ENCODE measurements around the gene TMEM168. TPM values are rescaled to one million over a fixed set of nuclear protein-coding genes. Genes with fewer than 3 reads are reported as not detected.

TMEM168 gene
- total and polyA plus RNA-seq, 12 donors, result 9.6 to 23.7 (median 17.5) TPM

DNA sequence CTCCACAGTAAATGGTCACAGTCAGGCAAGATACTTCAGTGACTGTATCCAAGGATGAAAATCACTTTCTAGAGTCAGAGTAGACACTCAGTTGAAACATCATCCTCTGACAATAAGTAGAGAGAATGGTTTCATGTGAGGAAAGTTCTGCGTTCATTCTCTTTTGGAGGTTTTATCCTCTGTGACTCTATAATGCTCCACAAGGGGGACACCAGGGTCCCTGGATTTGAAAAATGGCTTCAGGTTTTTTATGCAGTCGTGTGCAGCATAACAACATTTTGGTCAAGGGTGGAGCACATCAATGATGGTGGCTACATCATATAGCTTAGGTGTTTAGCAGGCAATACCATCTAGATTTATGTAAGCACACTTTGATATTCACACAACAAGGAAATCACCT is 40.4 kb downstream of the TMEM168 start:
- no peaks in the 10 kb centered on the region for H3K9me3 ChIP-seq
- no peaks in the 10 kb centered on the region for H3K27me3 ChIP-seq
- 71 to 81% methylated on average over 2 of the region's 2 CpGs for WGBS, 2 donors
- H3K4me3 ChIP-seq, result no peak overlapping the region
- no peaks in the 10 kb centered on the region for H3K36me3 ChIP-seq
- ATAC-seq (no peak), DNase-seq (no peak)
- no peak for TF ChIP-seq CTCF (IDR thresholded peaks at IDR 0.05)
- intact Hi-C loops (cut with DNase I), result no loop called here
- H3K4me1 ChIP-seq, result peaks cover 0 to 3% (median 0%) of the 10 kb centered on the region in 9 donors
- H3K27ac ChIP-seq, result no peak overlapping the region

DNA sequence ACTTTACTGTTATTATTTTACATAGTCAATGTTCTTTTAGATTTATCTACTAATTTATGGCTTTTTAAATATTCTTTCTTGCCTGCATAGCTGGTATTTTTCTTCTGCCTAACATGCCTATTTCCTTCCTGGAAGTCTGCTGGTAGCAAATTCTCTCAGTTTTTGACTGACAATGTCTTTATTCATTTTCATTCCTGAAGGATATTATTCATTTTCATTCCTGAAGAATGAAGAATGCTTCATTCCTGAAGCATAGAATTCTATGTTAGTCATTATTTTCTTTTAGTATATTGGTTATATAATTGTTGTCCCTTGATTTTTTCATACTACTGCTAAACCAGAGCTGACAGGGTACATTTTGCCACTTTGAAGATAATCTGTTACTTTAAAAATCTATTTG is 41.8 kb downstream of the TMEM168 start:
- Histone ChIP-seq H3K4me1 (peaks cover 0 to 14% (median 0%) of the 10 kb centered on the region in 9 donors), H3K27ac (no peak overlapping the region), H3K36me3 (no peaks in the 10 kb centered on the region), H3K27me3 (no peaks in the 10 kb centered on the region), H3K4me3 (no peak overlapping the region), H3K9me3 (no peaks in the 10 kb centered on the region)
- ATAC-seq (no peak), DNase-seq (no peak)
- intact Hi-C loops (cut with DNase I), result no loop called here
- no peak for TF ChIP-seq CTCF (IDR thresholded peaks at IDR 0.05)

DNA sequence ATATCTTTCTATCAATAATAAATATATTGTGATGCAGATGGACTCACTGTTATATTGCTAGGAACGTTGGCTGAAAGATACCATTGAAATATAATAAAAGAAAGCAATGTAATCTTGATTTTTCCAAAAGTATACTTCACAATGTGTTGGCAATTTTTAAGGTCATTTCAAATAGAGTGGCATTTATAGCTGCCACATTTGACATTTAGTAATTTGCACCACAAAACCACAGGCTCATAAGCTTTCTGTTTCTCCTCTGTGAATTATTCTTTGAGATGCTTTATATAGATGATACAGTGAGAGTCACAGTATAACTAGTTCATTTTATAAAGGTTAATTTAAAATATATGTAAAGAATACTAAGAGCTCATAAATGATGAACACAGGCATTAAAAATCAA is 44.6 kb downstream of the TMEM168 start:
- Histone ChIP-seq H3K4me3 (no peak overlapping the region), H3K27me3 (no peaks in the 10 kb centered on the region), H3K4me1 (peaks cover 0 to 16% (median 0%) of the 10 kb centered on the region in 9 donors), H3K27ac (no peak overlapping the region), H3K36me3 (no peaks in the 10 kb centered on the region), H3K9me3 (peaks cover 0 to 11% (median 0%) of the 10 kb centered on the region in 11 donors)
- no peak for ATAC-seq
- no peak for TF ChIP-seq CTCF (IDR thresholded peaks at IDR 0.05)
- intact Hi-C loops (cut with DNase I), result no loop called here
- no peak for DNase-seq
- 72 to 78% methylated on average over 1 of the region's 1 CpG for WGBS, 2 donors

DNA sequence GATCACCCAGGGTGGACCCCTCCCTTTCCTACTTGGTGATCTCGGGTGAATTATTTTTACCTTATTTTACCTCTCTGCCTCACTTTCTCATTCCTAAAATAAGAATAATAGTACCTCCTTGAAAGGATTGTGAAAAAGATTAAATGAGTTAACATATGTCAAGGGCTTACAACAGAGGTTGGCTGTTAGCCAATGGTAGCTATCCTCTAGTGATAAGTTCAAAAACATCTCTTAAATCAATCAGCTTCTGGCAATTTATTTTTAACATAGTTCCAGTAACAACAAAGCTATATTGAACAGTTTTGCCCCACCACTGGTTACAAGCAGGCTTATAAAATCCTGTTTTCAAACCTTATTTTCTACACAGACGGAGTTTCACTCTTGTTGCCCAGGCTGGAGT is 45.4 kb downstream of the TMEM168 start:
- no peak for ATAC-seq

More for the DNA sequence above, 45.4 kb downstream of the TMEM168 start:
- peaks cover 0 to 16% (median 0%) of the 10 kb centered on the region in 9 donors for H3K4me1 ChIP-seq
- intact Hi-C loops (cut with DNase I), result no loop called here
- WGBS, 2 donors, result 30 to 37% methylated on average over 2 of the region's 2 CpGs
- no peaks in the 10 kb centered on the region for H3K36me3 ChIP-seq
- peaks cover 0 to 11% (median 0%) of the 10 kb centered on the region in 11 donors for H3K9me3 ChIP-seq
- no peaks in the 10 kb centered on the region for H3K27me3 ChIP-seq
- no peak overlapping the region for H3K27ac ChIP-seq
- no peak for TF ChIP-seq CTCF (IDR thresholded peaks at IDR 0.05)
- DNase-seq, result no peak
- H3K4me3 ChIP-seq, result no peak overlapping the region
